ENCODE data around the gene OXSM.

The OXSM gene

DNA sequence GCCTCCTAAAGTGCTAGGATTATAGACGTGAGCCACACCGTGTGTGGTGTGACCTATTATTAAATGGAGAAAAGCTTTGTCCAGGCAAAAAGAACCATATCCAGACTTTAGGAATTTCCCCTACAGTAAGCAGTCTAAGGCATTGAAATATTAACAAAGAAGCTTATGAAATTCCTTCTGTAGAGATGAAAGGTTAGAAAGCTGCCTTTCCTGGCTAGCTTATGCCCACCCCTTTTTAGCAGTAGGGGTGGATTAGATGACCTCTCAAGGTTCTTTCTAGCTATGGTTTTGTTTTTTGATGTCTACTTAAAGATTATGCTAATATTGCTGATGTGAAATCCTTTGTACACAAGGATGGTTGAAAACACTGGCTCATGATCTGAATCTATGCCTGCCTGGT lies 13.9 kb downstream of the OXSM start:
- DNase-seq, result no peak

DNA sequence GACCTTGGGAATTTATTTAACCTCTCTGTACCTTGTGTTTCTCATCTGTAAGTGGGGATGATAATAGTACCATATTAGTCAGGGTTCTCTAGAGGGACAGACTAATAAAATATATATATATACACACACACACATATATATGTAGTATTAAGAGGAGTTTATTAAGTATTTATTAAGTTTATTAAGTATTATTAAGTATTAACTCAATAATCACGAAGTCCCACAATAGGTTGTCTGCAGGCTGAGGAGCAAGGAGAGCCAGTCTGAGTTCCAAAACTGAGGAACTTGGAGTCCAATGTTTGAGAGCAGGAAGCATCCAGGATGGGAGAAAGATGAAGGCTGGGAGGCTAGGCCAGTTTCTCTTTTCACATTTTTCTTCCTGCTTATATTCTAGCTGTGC lies 14.8 kb downstream of the OXSM start:
- no peak for DNase-seq

- DNase-seq, result no peak
Observed at GRCh38 chr3:25812644-25813043, 22.8 kb downstream of the OXSM start.

DNA sequence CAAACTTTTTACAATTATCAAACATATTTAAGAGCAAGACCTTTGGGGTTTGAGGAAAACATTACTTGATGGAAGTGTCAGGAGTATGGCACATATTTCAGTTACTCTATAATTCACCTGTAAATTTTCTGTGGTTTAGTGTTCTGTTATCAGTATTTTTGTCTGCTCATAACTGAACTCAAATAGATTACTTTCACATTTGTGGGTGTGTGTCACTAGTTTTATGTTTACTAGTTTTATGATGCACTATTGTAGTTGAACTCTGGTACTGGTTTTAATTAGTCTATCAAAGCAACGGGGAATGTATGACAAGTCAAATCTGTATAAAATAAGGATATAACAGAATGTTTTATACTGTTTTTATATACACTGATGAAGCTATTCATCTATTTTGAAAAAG lies 27.2 kb downstream of the OXSM start:
- no peak for DNase-seq

GRCh38 chr3:25817638-25818037 lies 27.7 kb downstream of the OXSM start:
- DNase-seq, result no peak

DNA sequence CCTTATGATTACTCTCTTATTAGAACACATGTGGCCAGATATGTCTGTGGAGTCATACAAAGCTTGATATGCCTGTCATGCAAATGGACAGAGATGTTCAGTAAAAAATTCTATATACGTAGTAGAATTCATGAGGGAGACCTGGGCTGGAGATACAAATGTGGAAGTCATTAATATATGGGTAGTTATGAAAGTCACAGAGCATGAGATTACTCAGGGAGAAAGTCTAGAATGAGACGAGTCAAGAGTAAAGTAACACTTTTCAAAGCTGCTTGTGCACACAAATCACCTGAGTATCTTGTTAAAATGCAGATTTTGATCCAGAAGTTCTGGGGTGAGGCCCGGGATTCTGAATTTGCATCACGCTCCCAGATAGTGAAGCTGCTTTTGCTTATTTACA lies 28.4 kb downstream of the OXSM start:
- no peak for DNase-seq

- DNase-seq, result peak in 2 of 58 donors; percentile 2 to 35
Observed at GRCh38 chr3:25820366-25820765, 30.5 kb downstream of the OXSM start.

DNA sequence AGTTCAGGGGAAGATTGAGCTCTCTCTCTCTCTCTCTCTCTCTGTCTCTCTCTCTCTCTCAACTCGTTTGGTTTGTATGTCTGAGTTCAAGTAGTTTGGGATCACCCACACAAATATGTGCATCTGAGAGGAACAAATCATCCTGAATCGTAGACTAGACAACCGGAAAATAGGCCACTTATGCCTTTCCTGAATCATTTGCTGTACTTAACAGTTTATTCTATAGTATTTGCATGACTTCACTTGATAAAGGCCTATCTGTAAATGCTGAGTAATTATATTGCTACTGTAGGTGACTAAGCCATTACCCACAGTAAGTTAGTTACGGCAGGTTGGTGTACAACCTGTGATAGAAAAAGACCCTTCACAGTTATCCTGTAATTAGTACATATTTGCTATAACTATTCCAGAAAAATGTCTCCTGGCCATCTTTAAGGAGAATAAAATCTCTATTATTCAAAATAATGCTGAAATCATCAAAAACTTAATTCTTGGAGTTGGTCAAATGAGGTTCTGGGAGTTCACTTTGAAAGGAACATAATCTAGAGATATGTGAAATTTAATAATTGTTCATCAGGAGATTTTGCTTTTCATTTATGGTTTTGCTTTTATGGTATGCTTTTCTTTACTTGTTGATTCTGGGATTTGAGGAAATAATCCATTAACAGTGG lies 31.1 kb downstream of the OXSM start:
- no peak for DNase-seq

DNA sequence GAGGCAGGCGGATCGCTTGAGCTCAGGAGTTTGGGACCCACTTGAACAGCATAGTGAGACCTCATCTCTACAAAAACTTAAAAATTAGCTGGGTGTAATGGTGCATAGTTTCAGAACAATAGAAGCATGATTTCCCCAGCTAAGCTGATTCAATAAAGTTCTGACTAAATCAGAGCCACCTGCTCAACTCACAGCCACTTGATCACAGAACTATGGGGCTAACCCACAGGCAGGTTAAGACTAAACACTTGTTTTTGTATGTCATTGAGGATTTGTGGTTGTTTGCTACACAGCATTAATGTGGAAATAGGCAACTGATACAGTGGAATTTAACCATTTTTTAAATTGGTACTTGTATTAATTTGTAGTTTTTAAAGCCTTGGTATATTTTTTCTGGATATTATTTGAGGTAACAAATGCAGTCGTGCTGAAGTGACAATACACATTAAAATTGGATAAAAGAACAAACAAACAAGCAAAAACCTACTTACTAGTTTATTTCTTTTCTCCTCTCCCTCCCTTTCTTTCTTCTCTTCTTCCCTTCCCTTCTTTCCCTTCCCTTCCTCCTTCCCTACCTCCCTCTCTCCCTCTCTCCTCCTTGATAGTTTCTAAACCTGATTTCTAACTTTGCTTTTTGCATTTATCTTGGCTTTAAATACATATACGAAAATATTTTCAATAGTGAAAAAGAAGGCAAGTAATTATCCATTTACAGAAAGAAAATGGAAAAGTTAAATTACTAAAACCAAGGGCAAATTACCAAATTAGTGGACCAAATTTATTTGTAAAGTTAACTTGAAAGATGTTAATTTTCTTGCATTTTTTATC lies 32.1 kb downstream of the OXSM start:
- no peak for DNase-seq

GRCh38 chr3:25823314-25823713 lies 33.4 kb downstream of the OXSM start:
- DNase-seq, result no peak

- no peak for DNase-seq
Observed at GRCh38 chr3:25826510-25826909, 36.6 kb downstream of the OXSM start.

DNA sequence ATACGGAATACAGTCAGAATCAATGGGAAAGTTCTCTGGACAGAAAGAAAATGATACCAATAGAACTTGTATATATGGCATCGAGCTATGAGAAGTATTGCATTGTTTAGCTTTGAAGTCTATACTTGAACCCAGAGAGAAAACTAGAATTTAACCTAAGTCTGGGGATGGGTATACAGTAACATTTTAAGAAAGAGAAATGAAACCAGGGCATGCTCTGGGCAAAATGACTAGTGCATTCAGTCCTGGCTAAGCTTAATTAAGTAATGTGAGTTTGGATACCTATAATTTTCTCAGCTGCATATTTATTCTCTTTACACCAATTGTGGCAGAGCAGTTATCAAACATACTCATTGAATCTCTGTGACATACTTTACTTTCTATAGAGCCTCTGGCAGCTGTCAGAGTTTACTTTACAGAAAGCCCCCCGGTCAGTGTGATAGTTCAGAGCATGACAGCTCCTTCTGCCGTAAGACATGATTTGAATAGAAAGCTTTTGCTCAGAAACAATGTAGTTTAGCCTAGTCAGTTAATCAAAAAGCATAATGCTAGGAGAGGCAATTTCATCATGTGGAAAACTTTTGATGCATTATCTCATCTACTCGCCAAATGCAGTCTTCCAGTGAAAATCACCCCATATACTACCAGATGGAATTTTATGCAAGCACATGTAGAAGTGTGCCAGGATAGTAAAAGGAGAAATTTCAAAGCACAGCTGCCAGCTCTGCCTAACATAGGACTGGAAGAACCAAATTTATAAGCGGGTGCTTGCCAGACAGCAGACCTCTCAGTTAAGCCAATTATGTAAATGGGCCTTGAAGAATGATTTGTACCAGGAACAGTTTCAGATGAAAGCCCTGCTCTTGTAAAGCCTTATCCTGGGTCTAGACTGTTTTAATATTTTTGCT lies 40.7 kb downstream of the OXSM start:
- DNase-seq, result peak in 24 of 58 donors; percentile 1 to 78 (median 24)

GRCh38 chr3:25831578-25831977 lies 41.7 kb downstream of the OXSM start:
- DNase-seq, result peak in 1 of 58 donors; percentile 6

DNA sequence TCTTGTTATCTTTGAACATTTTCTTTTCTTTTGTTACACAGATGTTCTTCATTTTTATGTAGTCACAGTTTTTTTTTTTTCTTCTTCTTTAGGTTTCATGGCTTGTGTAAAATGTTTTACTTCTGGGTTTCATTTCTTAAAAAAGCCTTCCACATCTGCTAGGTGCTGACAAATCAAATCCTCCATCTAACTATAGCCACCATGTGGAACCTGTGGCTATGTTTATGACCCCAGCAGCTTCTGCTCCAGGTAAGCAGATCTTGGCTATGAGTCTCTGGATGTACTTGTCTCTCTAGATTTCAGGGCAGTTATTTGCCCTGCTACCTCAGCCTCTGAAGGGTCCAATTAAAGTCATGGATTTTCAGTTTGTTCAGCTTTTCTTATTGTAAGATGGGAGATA lies 44.5 kb downstream of the OXSM start:
- DNase-seq, result no peak

- no peak for DNase-seq
Observed at GRCh38 chr3:25836579-25836978, 46.7 kb downstream of the OXSM start.

- DNase-seq, result no peak
Observed at GRCh38 chr3:25837038-25837437, 47.1 kb downstream of the OXSM start.

- DNase-seq, result no peak
Observed at GRCh38 chr3:25840099-25840498, 50.2 kb downstream of the OXSM start.

GRCh38 chr3:25843332-25843731 lies 53.4 kb downstream of the OXSM start:
- peak in 1 of 58 donors; percentile 2 for DNase-seq
